Measurements from ENCODE around the gene SGO2. TPM values are rescaled to one million over a fixed set of nuclear protein-coding genes. Genes with fewer than 3 reads are reported as not detected.

SGO2 gene
- total and polyA plus RNA-seq, 2 donors (not counting 3 experiments of a cell fraction or from before 2014, with no cell fraction given): 1.7 to 20.5 TPM

DNA sequence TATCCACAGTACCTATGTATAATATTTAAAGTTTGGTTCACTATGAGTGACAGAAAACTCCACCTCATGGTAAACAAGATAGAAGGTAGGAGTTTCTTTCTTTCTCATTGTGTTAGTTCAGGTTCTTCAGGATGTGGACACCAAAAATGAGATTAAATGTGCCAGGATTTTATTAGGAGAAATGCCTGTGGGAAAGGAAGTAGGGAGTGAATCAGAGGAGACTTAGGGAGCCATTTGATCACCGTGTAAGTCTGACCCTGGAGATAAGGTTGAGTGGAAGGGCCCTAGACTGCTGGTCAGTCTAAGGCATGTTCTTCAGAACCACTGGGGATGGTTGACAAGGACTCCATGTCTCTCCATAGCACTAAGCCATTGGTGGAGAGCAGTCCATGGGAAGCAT lies 67.9 kb downstream of the SGO2 start:
- DNase-seq (ENCODE audit: low read depth, low spot score): no peak
- H3K4me3 ChIP-seq (replicated peaks in 1 of 3; ENCODE audit: insufficient read depth in 1 of 3, low read depth in 1 of 3, low read length in 3 of 3): no peak overlapping the region
- no peaks in the 10 kb centered on the region for H3K4me1 ChIP-seq (ENCODE audit: control insufficient read depth, extremely low read depth, insufficient read depth, low read length)
- H3K79me2 ChIP-seq (ENCODE audit: control insufficient read depth, insufficient read depth, low read length): no peaks in the 10 kb centered on the region
- no peak overlapping the region for H3K27ac ChIP-seq (ENCODE audit: insufficient read depth, low read depth, low read length)
- peaks cover 0 to 8% of the 10 kb centered on the region in 2 experiments for H3K27me3 ChIP-seq (ENCODE audit: control insufficient read depth in 2 of 2, insufficient read depth in 2 of 2, low read length in 2 of 2)
- no peaks in the 10 kb centered on the region for H4K20me1 ChIP-seq (replicated peaks; ENCODE audit: control insufficient read depth, extremely low read depth, insufficient read depth, low read length)
- H3K9me1 ChIP-seq (replicated peaks; ENCODE audit: control insufficient read depth, extremely low read depth, insufficient read depth, low read length): no peaks in the 10 kb centered on the region
- no TSS peak for BruUV-seq (replicated peaks)
- intact Hi-C loops (cut with micrococcal nuclease): no loop called here
- H3K9ac ChIP-seq (replicated peaks; ENCODE audit: extremely low read depth, insufficient read depth, low read length): no peak overlapping the region
- no peaks in the 10 kb centered on the region for H3K36me3 ChIP-seq (ENCODE audit: control insufficient read depth in 2 of 2, extremely low read depth in 1 of 2, insufficient read depth in 2 of 2, low read length in 2 of 2)
- H3K9me3 ChIP-seq (replicated peaks; ENCODE audit: control insufficient read depth, insufficient read depth, low read length): no peaks in the 10 kb centered on the region
- H2AFZ ChIP-seq (ENCODE audit: low read depth, low read length): no peak overlapping the region
- POLR2A ChIA-PET: no interaction called here
- FAIRE-seq: no peak
- no peak overlapping the region for H3K4me2 ChIP-seq (ENCODE audit: insufficient read depth, low read length)
- dilution Hi-C loops (cut with MboI; ENCODE audit: extremely low pct_ligation_motif_present, low sequenced_read_pairs): no loop called here
- TF ChIP-seq POLR2A (IDR thresholded peaks at IDR 0.05; ENCODE audit: low read depth, low read length): no peak
- TF ChIP-seq, protein P1, sequence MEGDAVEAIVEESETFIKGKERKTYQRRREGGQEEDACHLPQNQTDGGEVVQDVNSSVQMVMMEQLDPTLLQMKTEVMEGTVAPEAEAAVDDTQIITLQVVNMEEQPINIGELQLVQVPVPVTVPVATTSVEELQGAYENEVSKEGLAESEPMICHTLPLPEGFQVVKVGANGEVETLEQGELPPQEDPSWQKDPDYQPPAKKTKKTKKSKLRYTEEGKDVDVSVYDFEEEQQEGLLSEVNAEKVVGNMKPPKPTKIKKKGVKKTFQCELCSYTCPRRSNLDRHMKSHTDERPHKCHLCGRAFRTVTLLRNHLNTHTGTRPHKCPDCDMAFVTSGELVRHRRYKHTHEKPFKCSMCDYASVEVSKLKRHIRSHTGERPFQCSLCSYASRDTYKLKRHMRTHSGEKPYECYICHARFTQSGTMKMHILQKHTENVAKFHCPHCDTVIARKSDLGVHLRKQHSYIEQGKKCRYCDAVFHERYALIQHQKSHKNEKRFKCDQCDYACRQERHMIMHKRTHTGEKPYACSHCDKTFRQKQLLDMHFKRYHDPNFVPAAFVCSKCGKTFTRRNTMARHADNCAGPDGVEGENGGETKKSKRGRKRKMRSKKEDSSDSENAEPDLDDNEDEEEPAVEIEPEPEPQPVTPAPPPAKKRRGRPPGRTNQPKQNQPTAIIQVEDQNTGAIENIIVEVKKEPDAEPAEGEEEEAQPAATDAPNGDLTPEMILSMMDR (IDR thresholded peaks at IDR 0.05; ENCODE audit: extremely low read depth in 1 of 2, insufficient read depth in 1 of 2, low read depth in 1 of 2, low read length in 2 of 2): no peak
- TF ChIP-seq JUN (IDR thresholded peaks at IDR 0.05; ENCODE audit: borderline replicate concordance, insufficient read depth, insufficient read length, low read depth): no peak
- TF ChIP-seq POLR2AphosphoS5 (IDR thresholded peaks at IDR 0.05; ENCODE audit: insufficient read depth, low read depth, low read length): no peak
- no peak for TF ChIP-seq EZH2 (IDR thresholded peaks at IDR 0.05; ENCODE audit: borderline replicate concordance, low read depth, low read length, severe bottlenecking)
- no peak for TF ChIP-seq FOS (IDR thresholded peaks at IDR 0.05; ENCODE audit: borderline replicate concordance, insufficient read depth, low read length)
- no peak for TF ChIP-seq MYC (IDR thresholded peaks at IDR 0.05; ENCODE audit: low read depth, low read length)
- no peak for TF ChIP-seq GATA2 (IDR thresholded peaks at IDR 0.05; ENCODE audit: insufficient read depth, insufficient read length, low read depth, low read length)
- CTCF ChIA-PET: no interaction called here
